Measurements from ENCODE around the gene GPRASP1.

- TF ChIP-seq CTCF (IDR thresholded peaks at IDR 0.05; ENCODE audit: low read length) (no peak), EZH2phosphoT487 (IDR thresholded peaks at IDR 0.05; ENCODE audit: low read length) (no peak)
Observed at GRCh38 chrX:102651242-102652011, at the start of gene GPRASP1.
